OCI-LY1 (cell line): ENCODE measurements around the gene NPB.

ENCODE experiments used
- H2AFZ ChIP-seq: fragments of 200-600 bp; sonication (generic), shearing (Covaris generic); 2 replicates; pipeline ENCODE4 v1.6.0; 2014; ENCODE audit warnings: antibody characterized with exemption, mild to moderate bottlenecking, low read length
- H3F3A ChIP-seq: fragments of 200-600 bp; sonication (generic), shearing (Covaris generic); 2 replicates; pipeline ENCODE4 v1.6.0; 2014; ENCODE audit warnings: mild to moderate bottlenecking, antibody characterized with exemption, low read length, moderate library complexity; ENCODE audit not compliant: insufficient read depth
- H3K27ac ChIP-seq: fragments of 200-600 bp; sonication (generic); 2 replicates; pipeline ENCODE4 v1.5.1; 2014; ENCODE audit warnings: low read length, mixed run types, mild to moderate bottlenecking, low read depth; ENCODE audit not compliant: poor library complexity, severe bottlenecking
- H3K27me3 ChIP-seq: fragments of 200-600 bp; sonication (generic); 2 replicates; pipeline ENCODE4 v1.6.0; 2014; ENCODE audit warnings: antibody characterized with exemption, mild to moderate bottlenecking, low read length, moderate library complexity; ENCODE audit not compliant: insufficient read depth
- H3K36me3 ChIP-seq: fragments of 200-600 bp; sonication (generic); 2 replicates; pipeline ENCODE4 v1.6.1; 2014; ENCODE audit warnings: mild to moderate bottlenecking, antibody characterized with exemption, low read length, moderate library complexity, mixed read lengths; ENCODE audit not compliant: insufficient read depth
- H3K4me1 ChIP-seq: fragments of 200-600 bp; sonication (generic); 2 replicates; pipeline ENCODE4 v1.5.1; 2014; ENCODE audit warnings: mild to moderate bottlenecking, low read length, moderate library complexity; ENCODE audit not compliant: insufficient read depth, severe bottlenecking
- H3K4me2 ChIP-seq: fragments of 200-600 bp; sonication (generic), shearing (Covaris generic); 2 replicates; pipeline ENCODE4 v1.6.1; 2014; ENCODE audit warnings: low read length
- H3K4me3 ChIP-seq: fragments of 200-600 bp; sonication (generic); 2 replicates; pipeline ENCODE4 v1.5.1; 2014; ENCODE audit warnings: low read length, low read depth, mild to moderate bottlenecking, mixed read lengths; ENCODE audit not compliant: poor library complexity, severe bottlenecking
- H3K79me2 ChIP-seq: fragments of 200-600 bp; shearing (Covaris generic); 2 replicates; pipeline ENCODE4 v1.6.1; 2016; ENCODE audit warnings: mixed run types, low read length, mixed read lengths; ENCODE audit not compliant: insufficient read depth
- H3K9ac ChIP-seq: fragments of 200-600 bp; sonication (generic), shearing (Covaris generic); 2 replicates; pipeline ENCODE4 v1.6.1; 2014; ENCODE audit warnings: mild to moderate bottlenecking, low read length, mixed read lengths
- H3K9me2 ChIP-seq: fragments of 200-600 bp; sonication (generic), shearing (Covaris generic); 2 replicates; pipeline ENCODE4 v1.6.1; 2014; ENCODE audit warnings: low read depth, mild to moderate bottlenecking, low read length, mixed read lengths
- H3K9me3 ChIP-seq: fragments of 200-600 bp; shearing (Covaris generic); 2 replicates; pipeline ENCODE4 v1.6.1; 2014; ENCODE audit warnings: low read length, mixed read lengths
- H4K20me1 ChIP-seq: fragments of 200-600 bp; sonication (generic), shearing (Covaris generic); 2 replicates; pipeline ENCODE4 v1.6.0; 2016; ENCODE audit warnings: mild to moderate bottlenecking, low read length; ENCODE audit not compliant: insufficient read depth
- EZH2 ChIP-seq: fragments of 200-600 bp; sonication (generic), shearing (Covaris generic); IDR thresholded peaks from 2 replicates; pipeline ENCODE4 v1.8.0; 2017; ENCODE audit warnings: borderline replicate concordance, mixed run types, mild to moderate bottlenecking, antibody characterized with exemption, low read length, moderate library complexity, mixed read lengths
- TF ChIP-seq, protein P1 (sequence below): fragments of 200-600 bp; sonication (generic), shearing (Covaris generic); IDR thresholded peaks from 2 replicates; pipeline ENCODE4 v1.5.1; 2017; ENCODE audit warnings: mild to moderate bottlenecking, antibody characterized with exemption, low read length, moderate library complexity, mixed read lengths

The NPB gene

DNA sequence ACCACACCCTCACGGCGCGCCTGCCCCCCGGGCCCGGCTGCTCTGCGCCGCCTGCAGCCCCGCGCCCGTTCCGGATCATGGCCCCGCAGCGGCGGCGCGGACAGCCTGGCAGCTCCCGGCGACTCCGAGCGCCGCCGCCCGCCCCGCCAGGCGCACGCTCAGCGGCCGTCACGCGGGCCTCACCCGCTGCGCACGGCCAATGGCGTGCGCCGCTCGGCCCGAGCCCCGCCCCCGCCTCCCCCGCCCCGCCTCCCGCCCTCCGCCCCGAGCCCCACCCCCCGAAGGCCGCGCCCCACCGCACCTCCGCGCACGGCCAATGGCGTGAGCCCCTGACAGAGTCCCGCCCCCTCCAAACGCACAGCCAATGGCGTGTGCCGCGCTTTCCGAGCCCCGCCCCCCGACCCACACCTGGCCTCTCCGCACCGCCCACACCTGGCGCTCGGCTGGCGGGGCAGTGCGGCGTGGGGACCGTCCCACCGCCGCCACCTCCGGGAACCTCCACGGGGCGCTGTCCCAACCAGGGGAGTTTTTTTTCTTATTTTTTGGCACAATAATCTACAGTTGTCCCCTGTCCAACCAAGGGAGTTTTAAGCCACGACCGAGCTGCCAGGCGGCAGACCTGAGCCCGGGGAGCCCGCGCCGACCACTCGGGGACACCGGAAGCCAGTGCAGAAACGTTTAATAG, 9.4 kb downstream of the NPB start, which contains the start of gene PCYT2:
Gene PCYT2, minus strand, starts transcription at position 123 of the 685 bp plus-strand sequence. Its CDS starts 44 bp downstream, at position 79.
- Histone ChIP-seq H3K9ac (peak within 1 kb of the TSS; percentile 74), H3K36me3 (peaks cover 67% of the 10 kb centered on the region), H3K4me1 (peaks cover 20% of the 10 kb centered on the region), H2AFZ (no peak within 1 kb of the TSS), H3K27me3 (no peaks in the 10 kb centered on the region), H3K79me2 (no peaks in the 10 kb centered on the region), H3K4me2 (peak within 1 kb of the TSS; percentile 96), H3K9me3 (no peaks in the 10 kb centered on the region), H3K9me2 (no peaks in the 10 kb centered on the region), H3K4me3 (peak within 1 kb of the TSS; percentile 79), H3K27ac (peak within 1 kb of the TSS; percentile 1), H3F3A (no peaks in the 10 kb centered on the region), H4K20me1 (no peaks in the 10 kb centered on the region)
- TF ChIP-seq EZH2 = no peak
- TF ChIP-seq, protein P1, sequence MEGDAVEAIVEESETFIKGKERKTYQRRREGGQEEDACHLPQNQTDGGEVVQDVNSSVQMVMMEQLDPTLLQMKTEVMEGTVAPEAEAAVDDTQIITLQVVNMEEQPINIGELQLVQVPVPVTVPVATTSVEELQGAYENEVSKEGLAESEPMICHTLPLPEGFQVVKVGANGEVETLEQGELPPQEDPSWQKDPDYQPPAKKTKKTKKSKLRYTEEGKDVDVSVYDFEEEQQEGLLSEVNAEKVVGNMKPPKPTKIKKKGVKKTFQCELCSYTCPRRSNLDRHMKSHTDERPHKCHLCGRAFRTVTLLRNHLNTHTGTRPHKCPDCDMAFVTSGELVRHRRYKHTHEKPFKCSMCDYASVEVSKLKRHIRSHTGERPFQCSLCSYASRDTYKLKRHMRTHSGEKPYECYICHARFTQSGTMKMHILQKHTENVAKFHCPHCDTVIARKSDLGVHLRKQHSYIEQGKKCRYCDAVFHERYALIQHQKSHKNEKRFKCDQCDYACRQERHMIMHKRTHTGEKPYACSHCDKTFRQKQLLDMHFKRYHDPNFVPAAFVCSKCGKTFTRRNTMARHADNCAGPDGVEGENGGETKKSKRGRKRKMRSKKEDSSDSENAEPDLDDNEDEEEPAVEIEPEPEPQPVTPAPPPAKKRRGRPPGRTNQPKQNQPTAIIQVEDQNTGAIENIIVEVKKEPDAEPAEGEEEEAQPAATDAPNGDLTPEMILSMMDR = peak; percentile 35; the same call in 1 of the 2 replicates

DNA sequence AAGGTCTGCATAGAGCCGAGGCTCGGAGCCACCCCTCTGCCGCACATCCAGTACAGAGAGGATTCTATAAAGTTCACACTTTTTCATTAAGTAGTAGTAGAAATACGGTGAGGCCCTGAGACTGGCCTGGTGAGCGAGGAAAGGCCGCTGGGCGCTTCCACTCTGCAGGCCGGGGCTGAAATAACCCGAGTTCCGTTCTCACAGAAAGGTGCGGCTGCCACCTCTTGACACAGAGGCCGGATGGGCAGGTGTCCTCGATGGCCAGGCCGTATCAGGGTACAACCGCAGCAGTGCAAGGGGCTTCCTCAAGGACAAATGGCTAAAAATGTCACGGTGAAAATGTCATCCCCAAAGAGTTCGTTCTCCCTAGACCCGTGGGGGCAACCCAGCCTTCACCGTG, 9.9 kb downstream of the NPB start:
- no peak overlapping the region for H2AFZ ChIP-seq
- H3K79me2 ChIP-seq = no peaks in the 10 kb centered on the region
- peaks cover 26% of the 10 kb centered on the region for H3K4me1 ChIP-seq
- H3K4me2 ChIP-seq = peak overlapping the region; percentile 41; the same call in 1 of the 2 replicates
- H3K9me3 ChIP-seq = no peaks in the 10 kb centered on the region
- H3K27me3 ChIP-seq = no peaks in the 10 kb centered on the region
- no peak overlapping the region for H3K27ac ChIP-seq
- TF ChIP-seq, protein P1 = no peak
- TF ChIP-seq EZH2 = no peak
- no peak overlapping the region for H3K9ac ChIP-seq
- H3F3A ChIP-seq = no peaks in the 10 kb centered on the region
- H3K4me3 ChIP-seq = no peak overlapping the region
- H3K36me3 ChIP-seq = peaks cover 64% of the 10 kb centered on the region
- no peaks in the 10 kb centered on the region for H4K20me1 ChIP-seq
- no peaks in the 10 kb centered on the region for H3K9me2 ChIP-seq

GRCh38 chr17:81912441-81913309, 10.6 kb downstream of the NPB start:
- H3K79me2 ChIP-seq = no peaks in the 10 kb centered on the region
- no peaks in the 10 kb centered on the region for H3K9me3 ChIP-seq
- H3K9me2 ChIP-seq = no peaks in the 10 kb centered on the region
- no peak overlapping the region for H3K9ac ChIP-seq
- no peak overlapping the region for H3K4me3 ChIP-seq
- no peaks in the 10 kb centered on the region for H3F3A ChIP-seq
- no peak overlapping the region for H3K27ac ChIP-seq
- TF ChIP-seq EZH2 = no peak
- TF ChIP-seq, protein P1 = no peak
- H4K20me1 ChIP-seq = no peaks in the 10 kb centered on the region
- H3K4me2 ChIP-seq = no peak overlapping the region
- peaks cover 31% of the 10 kb centered on the region for H3K4me1 ChIP-seq
- peaks cover 57% of the 10 kb centered on the region for H3K36me3 ChIP-seq
- H3K27me3 ChIP-seq = no peaks in the 10 kb centered on the region
- H2AFZ ChIP-seq = no peak overlapping the region
